NT2/D1 (cell line): ENCODE measurements around the gene CCDC15.

ENCODE experiments used
- SUZ12 ChIP-seq: IDR thresholded peaks from 2 replicates; pipeline ENCODE4 v1.6.1; 2011; ENCODE audit not compliant: insufficient read length, insufficient read depth; ENCODE audit errors: extremely low read depth
- YY1 ChIP-seq: IDR thresholded peaks from 2 replicates; pipeline ENCODE4 v1.6.1; 2011; ENCODE audit not compliant: insufficient read length, insufficient read depth
- ZNF274 ChIP-seq: IDR thresholded peaks from 2 replicates; pipeline ENCODE4 v1.6.1; 2011; ENCODE audit warnings: mild to moderate bottlenecking, low read depth, low read length

- TF ChIP-seq SUZ12 = no peak
- no peak for TF ChIP-seq ZNF274
- no peak for TF ChIP-seq YY1
Observed at GRCh38 chr11:124976531-124976930, 22.5 kb downstream of the CCDC15 start.
